ENCODE data around the gene FAM234B.

FAM234B gene

GRCh38 chr12:13114251-13115052, 70.3 kb downstream of the FAM234B start:
- DNase-seq (ENCODE audit: low read depth in 4 of 4, low spot score in 1 of 4), result no peak

GRCh38 chr12:13116259-13116658, 72.1 kb downstream of the FAM234B start:
- no peak for DNase-seq (ENCODE audit: low read depth in 4 of 4, low spot score in 1 of 4)

GRCh38 chr12:13117029-13117428, 72.8 kb downstream of the FAM234B start:
- no peak for DNase-seq (ENCODE audit: low read depth in 4 of 4, low spot score in 1 of 4)

GRCh38 chr12:13119826-13120225, 75.6 kb downstream of the FAM234B start:
- no peak for DNase-seq (ENCODE audit: low read depth in 4 of 4, low spot score in 1 of 4)

GRCh38 chr12:13120413-13120812, 76.2 kb downstream of the FAM234B start:
- DNase-seq (ENCODE audit: low read depth in 4 of 4, low spot score in 1 of 4), result no peak

GRCh38 chr12:13121568-13121967, 77.4 kb downstream of the FAM234B start:
- DNase-seq (ENCODE audit: low read depth in 4 of 4, low spot score in 1 of 4), result no peak

- DNase-seq (ENCODE audit: low read depth in 4 of 4, low spot score in 1 of 4), result no peak
These were observed 80.7 kb downstream of the FAM234B start for GRCh38 chr12:13124656-13125505.

- no peak for DNase-seq (ENCODE audit: low read depth in 4 of 4, low spot score in 1 of 4)
These were observed 81.8 kb downstream of the FAM234B start for GRCh38 chr12:13125996-13126395.

GRCh38 chr12:13126494-13126893, 82.3 kb downstream of the FAM234B start:
- DNase-seq (ENCODE audit: low read depth in 4 of 4, low spot score in 1 of 4), result no peak

GRCh38 chr12:13127444-13127843, 83.3 kb downstream of the FAM234B start:
- no peak for DNase-seq (ENCODE audit: low read depth in 4 of 4, low spot score in 1 of 4)

GRCh38 chr12:13128291-13128965, 84.2 kb downstream of the FAM234B start:
- DNase-seq (ENCODE audit: low read depth in 4 of 4, low spot score in 1 of 4), result no peak

GRCh38 chr12:13130981-13131380, 86.8 kb downstream of the FAM234B start:
- DNase-seq (ENCODE audit: low read depth in 4 of 4, low spot score in 1 of 4), result no peak

Data from stimulated activated CD4-positive, alpha-beta T cell treated with anti-CD3 and anti-CD28 coated beads, Interleukin-1b, Interleukin-23, amount 100 ng/mL, for 24 hours (primary cell).